Upper lobe of left lung (tissue), 6 donors: Measurements from ENCODE around the gene UNC80. TPM values are rescaled to one million over a fixed set of nuclear protein-coding genes. Genes with fewer than 3 reads are reported as not detected.

ENCODE experiments used
- ATAC-seq, 2 donors: fragments of 200-7000 bp; cut with Tn5 transposase; one replicate each; pipeline ENCODE4 v1.9.1; 2022; ENCODE audit warnings: mild to moderate bottlenecking in 2 of 2, moderate library complexity in 2 of 2; ENCODE audit not compliant: low FRiP score in 2 of 2
- DNase-seq, 2 donors: peaks; one replicate each; pipeline ENCODE4 v3.0.0-alpha.2; 2019 to 2020
- H3K27ac ChIP-seq, 4 donors: fragments of 200-600 bp; sonication (generic); one replicate each; pipeline ENCODE4 v1.5.1; 2016 to 2019
- H3K27me3 ChIP-seq, 4 donors: fragments of 200-600 bp; sonication (generic); one replicate each; pipeline ENCODE4 v1.5.1; 2017 to 2019
- H3K36me3 ChIP-seq, 4 donors: fragments of 200-600 bp; sonication (generic); one replicate each; pipeline ENCODE4 v1.5.1; 2016 to 2019
- H3K4me1 ChIP-seq, 4 donors: fragments of 200-600 bp; sonication (generic); one replicate each; pipeline ENCODE4 v1.5.1; 2018 to 2019
- H3K4me3 ChIP-seq, 4 donors: fragments of 200-600 bp; sonication (generic); one replicate each; pipeline ENCODE4 v1.5.1; 2017 to 2019; ENCODE audit warnings: mild to moderate bottlenecking in 2 of 4, moderate library complexity in 1 of 4
- H3K9me3 ChIP-seq, 4 donors: fragments of 200-600 bp; sonication (generic); one replicate each; pipeline ENCODE4 v1.5.1; 2018 to 2019
- CTCF ChIP-seq, 6 experiments: fragments of 450-650 bp in 4 of 6; fragments of 200-600 bp in 2 of 6; sonication (generic) in 2 of 6; IDR thresholded peaks; one replicate each; pipeline ENCODE4 v1.5.1; 2016 to 2019; ENCODE audit warnings: antibody characterized with exemption in 6 of 6
- EP300 ChIP-seq, 4 donors: sonication (generic); formaldehyde crosslinking; IDR thresholded peaks; one replicate each; pipeline ENCODE4 v1.5.1; 2017; ENCODE audit warnings: antibody characterized with exemption in 4 of 4, control low read depth in 2 of 4
- POLR2A ChIP-seq, 4 donors: fragments of 450-650 bp; IDR thresholded peaks; one replicate each; pipeline ENCODE4 v1.5.1; 2016 to 2017; ENCODE audit warnings: antibody characterized with exemption in 4 of 4, mild to moderate bottlenecking in 2 of 4
- POLR2AphosphoS5 ChIP-seq, 2 donors: sonication (generic); formaldehyde crosslinking; IDR thresholded peaks; one replicate each; pipeline ENCODE4 v1.5.1; 2017; ENCODE audit warnings: antibody characterized with exemption in 2 of 2
- WGBS, 2 donors: methylation state at CpG; one replicate each; pipeline ENCODE4 v1.1.5; 2017 to 2018; 5-methylcytosine and 5-hydroxymethylcytosine counted together
- small RNA-seq, 4 donors: library from RNA; depleted of rRNA; stranded (forward); fragments of <200 nt; gene quantifications; one replicate each; pipeline ENCODE3, GENCODE V24; 2016
- total RNA-seq, 6 donors: library from RNA; depleted of rRNA in 4 of 6; stranded (reverse); fragments of >200 nt in 4 of 6; gene quantifications; one replicate each; pipeline versions ENCODE4 v1.1.0 to v1.2.1, GENCODE V29; 2016 to 2021
- donor health status: DM: no; HTN: no; CAD: no; lungs with moderate emphysema.
- donor health status: DM: no; HTN: yes; CAD: no; lungs with severe emphysema.

UNC80 gene
- total RNA-seq, 6 donors from 2014 or later, result under 0.01 to 0.39 (median 0.13) TPM; not detected in 1

DNA sequence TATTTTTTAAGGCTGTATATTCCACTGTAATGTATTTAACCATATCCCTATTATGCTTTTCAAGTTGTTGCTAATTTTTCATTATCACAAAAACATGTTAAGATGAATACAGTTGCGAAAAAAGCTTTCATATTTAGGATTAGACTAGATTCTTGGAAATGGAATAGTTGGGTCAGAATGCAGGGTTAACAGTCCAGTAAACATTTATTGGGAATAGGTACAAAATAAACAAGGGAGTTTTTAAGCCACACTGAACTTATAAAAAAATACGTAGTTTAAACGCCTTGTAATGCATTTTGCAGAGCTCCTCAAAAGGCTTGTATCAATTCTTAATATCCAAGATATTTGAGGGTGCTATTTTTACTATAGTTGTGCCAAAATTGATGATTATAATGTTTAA is 266.4 kb downstream of the UNC80 start:
- DNase-seq, result no peak
- Histone ChIP-seq H3K4me3 (no peak overlapping the region), H3K27me3 (no peaks in the 10 kb centered on the region), H3K27ac (no peak overlapping the region), H3K9me3 (no peaks in the 10 kb centered on the region), H3K36me3 (peaks cover 0 to 5% (median 1%) of the 10 kb centered on the region in 4 donors), H3K4me1 (no peaks in the 10 kb centered on the region)
- 92 to 93% methylated on average over 3 of the region's 3 CpGs for WGBS, 2 donors
- ATAC-seq, result no peak
- no peak for TF ChIP-seq CTCF (IDR thresholded peaks at IDR 0.05)
- no peak for TF ChIP-seq POLR2AphosphoS5 (IDR thresholded peaks at IDR 0.05)
- TF ChIP-seq EP300 (IDR thresholded peaks at IDR 0.05), result no peak

GRCh38 chr2:210046851-210047500 is 275.3 kb downstream of the UNC80 start:
- DNase-seq (no peak), ATAC-seq (peak; percentile 16 to 43)
- Histone ChIP-seq H3K4me3 (no peak overlapping the region), H3K36me3 (peaks cover 0 to 18% (median 1%) of the 10 kb centered on the region in 4 donors), H3K4me1 (no peaks in the 10 kb centered on the region), H3K27ac (no peak overlapping the region), H3K9me3 (peaks cover 0 to 3% (median 0%) of the 10 kb centered on the region in 4 donors), H3K27me3 (no peaks in the 10 kb centered on the region)
- 97% methylated on average over 2 of the region's 2 CpGs; no CpG with 5 or more reads in 1 of the 2 donors for WGBS, 2 donors
- TF ChIP-seq EP300 (IDR thresholded peaks at IDR 0.05), result no peak
- TF ChIP-seq POLR2A (IDR thresholded peaks at IDR 0.05), result no peak
- no peak for TF ChIP-seq CTCF (IDR thresholded peaks at IDR 0.05)
- no peak for TF ChIP-seq POLR2AphosphoS5 (IDR thresholded peaks at IDR 0.05)

Small RNA genes within 50 kb of the gene (small RNA-seq; reads per million reads assigned to genes)
- gene RNA5SP118, result 0 reads per million in 4 donors

Other genes starting within 250 kb of the UNC80 start
- gene RPE, start 230.8 kb downstream of the UNC80 start, total RNA-seq, result 10 to 100 TPM; 15.7 to 46.0 (median 34.2) TPM